HG03378 (cell line): ENCODE results near the gene LZTFL1.

Source experiments
- ATAC-seq: cut with Tn5 transposase; IDR thresholded peaks from one replicate; pipeline ENCODE4 v1.9.1; 2021; ENCODE audit warnings: mild to moderate bottlenecking, moderate library complexity; ENCODE audit not compliant: unreplicated experiment

LZTFL1 gene

GRCh38 chr3:45787551-45787950 lies 54.4 kb downstream of the LZTFL1 start:
- ATAC-seq: no peak

GRCh38 chr3:45786801-45787495 lies 55.0 kb downstream of the LZTFL1 start:
- ATAC-seq: no peak

- no peak for ATAC-seq
These were observed 56.2 kb downstream of the LZTFL1 start for GRCh38 chr3:45785605-45786150.

GRCh38 chr3:45783667-45784066 lies 58.3 kb downstream of the LZTFL1 start:
- ATAC-seq: no peak

- no peak for ATAC-seq
These were observed 59.5 kb downstream of the LZTFL1 start for GRCh38 chr3:45782381-45782780.

GRCh38 chr3:45781841-45782240 lies 60.1 kb downstream of the LZTFL1 start:
- ATAC-seq: no peak

- no peak for ATAC-seq
These were observed 60.6 kb downstream of the LZTFL1 start for GRCh38 chr3:45781271-45781670.

GRCh38 chr3:45779746-45780735 lies 61.9 kb downstream of the LZTFL1 start:
- no peak for ATAC-seq

- ATAC-seq: no peak
These were observed 63.1 kb downstream of the LZTFL1 start for GRCh38 chr3:45778761-45779201.

GRCh38 chr3:45777746-45778386 lies 64.1 kb downstream of the LZTFL1 start:
- ATAC-seq: no peak

GRCh38 chr3:45777111-45777745 lies 64.7 kb downstream of the LZTFL1 start:
- ATAC-seq: no peak

- no peak for ATAC-seq
These were observed 65.3 kb downstream of the LZTFL1 start for GRCh38 chr3:45776611-45777010.

GRCh38 chr3:45776301-45776595 lies 65.7 kb downstream of the LZTFL1 start:
- no peak for ATAC-seq

GRCh38 chr3:45775571-45776300 lies 66.2 kb downstream of the LZTFL1 start:
- no peak for ATAC-seq

- no peak for ATAC-seq
These were observed 67.1 kb downstream of the LZTFL1 start for GRCh38 chr3:45774581-45775521.

GRCh38 chr3:45773714-45774449 lies 68.0 kb downstream of the LZTFL1 start:
- no peak for ATAC-seq
